GM23338 (cell line): ENCODE results near the gene NFX1. TPM values are rescaled to one million over a fixed set of nuclear protein-coding genes. Genes with fewer than 3 reads are reported as not detected.

ENCODE experiments used
- ATAC-seq: fragments of 200-7000 bp; cut with Tn5 transposase; 3 replicates; pipeline ENCODE4 v1.9.1; 2020
- DNase-seq: peaks from one replicate; pipeline ENCODE4 v3.0.0-alpha.2; 2015; ENCODE audit warnings: low spot score
- H2AFZ ChIP-seq: fragments of 200-600 bp; sonication (generic); 2 replicates; pipeline ENCODE4 v1.8.0; 2016; ENCODE audit warnings: antibody characterized with exemption, mild to moderate bottlenecking, moderate library complexity
- H3F3A ChIP-seq: fragments of 200-600 bp; sonication (generic); replicated peaks from 2 replicates; pipeline ENCODE4 v1.8.0; 2017; ENCODE audit warnings: antibody characterized with exemption, mixed run types, low read depth
- H3K27ac ChIP-seq: fragments of 200-600 bp; sonication (generic); 2 replicates; pipeline ENCODE4 v1.6.1; 2016; ENCODE audit warnings: low read depth
- H3K27me3 ChIP-seq: fragments of 200-600 bp; sonication (generic); 2 replicates; pipeline ENCODE4 v1.8.0; 2016; ENCODE audit warnings: mild to moderate bottlenecking, mixed run types, moderate library complexity; ENCODE audit not compliant: insufficient read depth
- H3K36me3 ChIP-seq: fragments of 200-600 bp; sonication (generic); 2 replicates; pipeline ENCODE4 v1.8.0; 2016; ENCODE audit warnings: mild to moderate bottlenecking; ENCODE audit not compliant: insufficient read depth
- H3K4me1 ChIP-seq: fragments of 200-600 bp; sonication (generic); 2 replicates; pipeline ENCODE4 v1.8.0; 2016; ENCODE audit warnings: mild to moderate bottlenecking, moderate library complexity; ENCODE audit not compliant: insufficient read depth
- H3K4me2 ChIP-seq: fragments of 200-600 bp; sonication (generic); 2 replicates; pipeline ENCODE4 v1.7.1; 2017; ENCODE audit warnings: mixed run types
- H3K4me3 ChIP-seq: fragments of 200-600 bp; sonication (generic); 2 replicates; pipeline ENCODE4 v1.6.1; 2016; ENCODE audit warnings: mixed run types
- H3K79me2 ChIP-seq: fragments of 200-600 bp; sonication (generic); replicated peaks from 2 replicates; pipeline ENCODE4 v1.8.0; 2017; ENCODE audit warnings: mild to moderate bottlenecking; ENCODE audit not compliant: insufficient read depth
- H3K9me2 ChIP-seq: fragments of 200-600 bp; sonication (generic); 2 replicates; pipeline ENCODE4 v1.8.0; 2017; ENCODE audit not compliant: insufficient read depth
- H4K20me1 ChIP-seq: fragments of 200-600 bp; sonication (generic); replicated peaks from 2 replicates; pipeline ENCODE4 v1.8.0; 2017; ENCODE audit warnings: mild to moderate bottlenecking; ENCODE audit not compliant: insufficient read depth
- H3K27ac Mint-ChIP-seq: 2 replicates; pipeline ENCODE4 v1.8.0; 2020; ENCODE audit warnings: inconsistent platforms, mild to moderate bottlenecking, moderate library complexity, mixed read lengths
- H3K27me3 Mint-ChIP-seq: 3 replicates; pipeline ENCODE4 v1.8.0; 2022; ENCODE audit warnings: low read depth, mild to moderate bottlenecking, moderate library complexity, mixed read lengths, inconsistent platforms; ENCODE audit not compliant: insufficient read depth, poor library complexity
- H3K36me3 Mint-ChIP-seq: 3 replicates; pipeline ENCODE4 v1.8.0; 2021; ENCODE audit warnings: low read depth, mild to moderate bottlenecking, inconsistent platforms, moderate library complexity, mixed read lengths
- H3K4me1 Mint-ChIP-seq: 3 replicates; pipeline ENCODE4 v1.8.0; 2020; ENCODE audit warnings: mild to moderate bottlenecking, inconsistent platforms, mixed read lengths
- H3K4me3 Mint-ChIP-seq: 3 replicates; pipeline ENCODE4 v1.8.0; 2021; ENCODE audit warnings: moderate library complexity, mild to moderate bottlenecking, inconsistent platforms, mixed read lengths
- H3K9me3 Mint-ChIP-seq: 3 replicates; pipeline ENCODE4 v1.8.0; 2020; ENCODE audit warnings: moderate library complexity, mild to moderate bottlenecking, inconsistent platforms, mixed read lengths
- CREB1 ChIP-seq: fragments of 250-450 bp; sonication (Bioruptor Pico); IDR thresholded peaks from 2 replicates; pipeline ENCODE4 v1.5.0; 2020; ENCODE audit warnings: low read depth, mild to moderate bottlenecking, moderate library complexity
- CTCF ChIP-seq, 2 experiments: fragments of 200-600 bp in 1 of 2; sonication (generic) in 1 of 2; conservative IDR thresholded peaks; 2 replicates each; pipeline versions ENCODE4 v1.5.1 to v1.6.1; 2016 to 2017; ENCODE audit warnings: antibody characterized with exemption in 2 of 2, low read depth in 2 of 2, mild to moderate bottlenecking in 2 of 2, moderate library complexity in 1 of 2
- STAT1 ChIP-seq: IDR thresholded peaks from one replicate; pipeline ENCODE4 v1.6.1; 2016; ENCODE audit warnings: antibody characterized with exemption; ENCODE audit not compliant: unreplicated experiment
- ZNF114 ChIP-seq: fragments of 250-450 bp; sonication (Bioruptor Pico); IDR thresholded peaks from 2 replicates; pipeline ENCODE4 v1.5.0; 2020; ENCODE audit warnings: mild to moderate bottlenecking, moderate library complexity
- ZNF331 ChIP-seq: fragments of 250-450 bp; sonication (Bioruptor Pico); IDR thresholded peaks from 2 replicates; pipeline ENCODE4 v1.5.0; 2020; ENCODE audit warnings: low read depth, mild to moderate bottlenecking, moderate library complexity
- ZNF462 ChIP-seq: fragments of 250-450 bp; sonication (Bioruptor Pico); IDR thresholded peaks from 2 replicates; pipeline ENCODE4 v1.5.0; 2020; ENCODE audit warnings: mild to moderate bottlenecking, moderate library complexity
- polyA plus RNA-seq: library from polyadenylated mRNA; unstranded; fragments of >200 nt; fragmentation: Nextera tagmentation; extraction: Ambion mirVana; gene quantifications from 2 replicates; pipeline ENCODE4 v1.2.1, GENCODE V29; 2016
- total RNA-seq: library from RNA; depleted of rRNA; stranded (reverse); fragments of >200 nt; shearing (Covaris generic); gene quantifications from 2 replicates; pipeline ENCODE4 v1.2.3, GENCODE V29; 2014

Gene NFX1
- total and polyA plus RNA-seq, 2 experiments from 2014 or later, result 13.9 to 26.1 TPM

- TF ChIP-seq ZNF331 (no peak), STAT1 (no peak), CREB1 (no peak), ZNF462 (no peak), ZNF114 (no peak), CTCF (conservative IDR thresholded peaks at IDR 0.05; ENCODE audit: low read depth in 2 of 2) (no peak)
- H3K9me2 ChIP-seq, result no peaks in the 10 kb centered on the region
- H4K20me1 ChIP-seq, result 0 out of 2 replicates have a peak, but pooled peaks cover 4% of the 10 kb centered on the region
- no peaks in the 10 kb centered on the region for H3F3A ChIP-seq
- H3K4me1 ChIP-seq, result no peaks in the 10 kb centered on the region
- H3K27me3 ChIP-seq, result no peaks in the 10 kb centered on the region
- H3K9me3 Mint-ChIP-seq, result no peaks in the 10 kb centered on the region
- no peak overlapping the region for H3K27ac Mint-ChIP-seq
- ATAC-seq (no peak), DNase-seq (no peak)
- H3K27me3 Mint-ChIP-seq, result no peaks in the 10 kb centered on the region
- no peak overlapping the region for H2AFZ ChIP-seq
- no peak overlapping the region for H3K4me2 ChIP-seq
- peaks cover 21% of the 10 kb centered on the region for H3K36me3 ChIP-seq
- H3K36me3 Mint-ChIP-seq, result peaks cover 41% of the 10 kb centered on the region
- H3K4me3 Mint-ChIP-seq, result no peak overlapping the region
- no peak overlapping the region for H3K4me3 ChIP-seq
- no peaks in the 10 kb centered on the region for H3K79me2 ChIP-seq
- H3K4me1 Mint-ChIP-seq, result peaks cover 6% of the 10 kb centered on the region
- H3K27ac ChIP-seq, result no peak overlapping the region
These were observed 60.0 kb downstream of the NFX1 start for GRCh38 chr9:33350310-33350709.
